Prostate gland (tissue), 2 donors: ENCODE data around the gene OTUD4. TPM values are rescaled to one million over a fixed set of nuclear protein-coding genes. Genes with fewer than 3 reads are reported as not detected.

Experiments used
- DNase-seq: peaks from one replicate; pipeline ENCODE4 v3.0.0-alpha.2; 2019; ENCODE audit warnings: low spot score
- H3K27ac ChIP-seq, 2 donors: fragments of 200-600 bp; sonication (generic); 2 replicates each; pipeline ENCODE4 v1.5.1; 2017 to 2019
- H3K27me3 ChIP-seq: fragments of 200-600 bp; sonication (generic); replicated peaks from 2 replicates; pipeline ENCODE4 v1.5.1; 2019; ENCODE audit not compliant: insufficient read depth
- H3K36me3 ChIP-seq, 2 donors: fragments of 200-600 bp; sonication (generic); 1 replicate in 1 of 2; 2 replicates in 1 of 2; pipeline versions ENCODE4 v1.5.1 to v1.8.1; 2017 to 2019
- H3K4me1 ChIP-seq: fragments of 200-600 bp; sonication (generic); replicated peaks from 2 replicates; pipeline ENCODE4 v1.5.1; 2019
- H3K4me3 ChIP-seq, 2 donors: fragments of 200-600 bp; sonication (generic); 2 replicates each; pipeline ENCODE4 v1.5.1; 2017 to 2019
- H3K9me3 ChIP-seq: fragments of 200-600 bp; sonication (generic); 2 replicates; pipeline ENCODE4 v1.5.1; 2017
- POLR2A ChIP-seq: fragments of 450-650 bp; IDR thresholded peaks from one replicate; pipeline ENCODE4 v1.6.1; 2016; ENCODE audit warnings: antibody characterized with exemption, mild to moderate bottlenecking
- POLR2AphosphoS5 ChIP-seq: sonication (generic); formaldehyde crosslinking; IDR thresholded peaks from one replicate; pipeline ENCODE4 v1.6.1; 2017; ENCODE audit warnings: antibody characterized with exemption
- WGBS: methylation state at CpG from one replicate; pipeline ENCODE4 v1.1.5; 2018; 5-methylcytosine and 5-hydroxymethylcytosine counted together
- intact Hi-C: fragments of 100-400 bp; cut with DNase I; formaldehyde crosslinking; loops from one replicate; pipeline ENCODE4 v1.14.2; 2022
- small RNA-seq, 2 donors: library from RNA; depleted of rRNA; stranded (forward); fragments of <200 nt; gene quantifications; one replicate each; pipeline ENCODE3, GENCODE V24; 2016
- total RNA-seq, 2 donors: library from RNA; depleted of rRNA; stranded (reverse); fragments of >200 nt; gene quantifications; one replicate each; pipeline ENCODE4 v1.1.0, GENCODE V29; 2016
- TF ChIP-seq, protein P1 (sequence below), 4 experiments: fragments of 200-600 bp in 2 of 4; fragments of 450-650 bp in 2 of 4; sonication (generic) in 2 of 4; IDR thresholded peaks; 1 replicate in 3 of 4; 2 replicates in 1 of 4; pipeline ENCODE4 v1.5.1; 2016 to 2019; ENCODE audit warnings: antibody characterized with exemption in 4 of 4, mild to moderate bottlenecking in 2 of 4, moderate library complexity in 2 of 4

Gene OTUD4
- total RNA-seq, 2 donors from 2014 or later = 22.2 to 43.2 TPM

GRCh38 chr4:145093638-145094037 lies 86.8 kb downstream of the OTUD4 start:
- DNase-seq = no peak
- WGBS = 74% methylated on average over 2 of the region's 2 CpGs
- intact Hi-C loops = loop anchor here (10.0 kb wide), 1 partner anchor 641 kb away; no protein-coding TSS in a partner anchor
- Histone ChIP-seq H3K9me3 (no peaks in the 10 kb centered on the region), H3K27me3 (no peaks in the 10 kb centered on the region), H3K36me3 (no peaks in the 10 kb centered on the region), H3K4me3 (no peak overlapping the region), H3K4me1 (peaks cover 4% of the 10 kb centered on the region), H3K27ac (no peak overlapping the region)
- no peak for TF ChIP-seq POLR2A
- TF ChIP-seq, protein P1, sequence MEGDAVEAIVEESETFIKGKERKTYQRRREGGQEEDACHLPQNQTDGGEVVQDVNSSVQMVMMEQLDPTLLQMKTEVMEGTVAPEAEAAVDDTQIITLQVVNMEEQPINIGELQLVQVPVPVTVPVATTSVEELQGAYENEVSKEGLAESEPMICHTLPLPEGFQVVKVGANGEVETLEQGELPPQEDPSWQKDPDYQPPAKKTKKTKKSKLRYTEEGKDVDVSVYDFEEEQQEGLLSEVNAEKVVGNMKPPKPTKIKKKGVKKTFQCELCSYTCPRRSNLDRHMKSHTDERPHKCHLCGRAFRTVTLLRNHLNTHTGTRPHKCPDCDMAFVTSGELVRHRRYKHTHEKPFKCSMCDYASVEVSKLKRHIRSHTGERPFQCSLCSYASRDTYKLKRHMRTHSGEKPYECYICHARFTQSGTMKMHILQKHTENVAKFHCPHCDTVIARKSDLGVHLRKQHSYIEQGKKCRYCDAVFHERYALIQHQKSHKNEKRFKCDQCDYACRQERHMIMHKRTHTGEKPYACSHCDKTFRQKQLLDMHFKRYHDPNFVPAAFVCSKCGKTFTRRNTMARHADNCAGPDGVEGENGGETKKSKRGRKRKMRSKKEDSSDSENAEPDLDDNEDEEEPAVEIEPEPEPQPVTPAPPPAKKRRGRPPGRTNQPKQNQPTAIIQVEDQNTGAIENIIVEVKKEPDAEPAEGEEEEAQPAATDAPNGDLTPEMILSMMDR (IDR thresholded peaks at IDR 0.05) = no peak
- no peak for TF ChIP-seq POLR2AphosphoS5

DNA sequence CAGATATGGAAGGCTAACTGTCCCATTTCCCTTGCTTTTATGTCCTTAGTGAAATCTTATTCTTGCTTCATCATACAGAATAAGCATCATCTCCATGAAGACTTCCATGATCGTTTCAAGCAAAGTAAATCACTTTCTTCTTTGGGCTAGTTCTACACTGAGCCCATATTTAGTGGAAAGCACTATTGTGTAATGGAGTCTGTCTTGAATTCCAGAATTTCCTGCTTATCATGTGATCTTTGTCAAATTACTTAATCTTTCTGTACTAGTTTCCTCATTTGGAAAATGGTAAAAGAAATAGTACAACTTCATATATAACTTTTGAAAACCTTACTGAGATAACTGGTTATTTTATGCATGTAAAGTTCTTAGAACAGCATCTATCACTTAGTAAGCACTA lies 90.0 kb downstream of the OTUD4 start:
- Histone ChIP-seq H3K27me3 (no peaks in the 10 kb centered on the region), H3K36me3 (peaks cover 0 to 4% of the 10 kb centered on the region in 2 donors), H3K4me3 (no peak overlapping the region), H3K4me1 (no peaks in the 10 kb centered on the region), H3K27ac (no peak overlapping the region), H3K9me3 (no peaks in the 10 kb centered on the region)
- intact Hi-C loops = loop anchor here (10.0 kb wide), 1 partner anchor 644 kb away; no protein-coding TSS in a partner anchor
- DNase-seq = no peak
- 91% methylated on average over 1 of the region's 1 CpG for WGBS
- TF ChIP-seq POLR2A (no peak), POLR2AphosphoS5 (no peak)
- TF ChIP-seq, protein P1 (IDR thresholded peaks at IDR 0.05) = no peak

DNA sequence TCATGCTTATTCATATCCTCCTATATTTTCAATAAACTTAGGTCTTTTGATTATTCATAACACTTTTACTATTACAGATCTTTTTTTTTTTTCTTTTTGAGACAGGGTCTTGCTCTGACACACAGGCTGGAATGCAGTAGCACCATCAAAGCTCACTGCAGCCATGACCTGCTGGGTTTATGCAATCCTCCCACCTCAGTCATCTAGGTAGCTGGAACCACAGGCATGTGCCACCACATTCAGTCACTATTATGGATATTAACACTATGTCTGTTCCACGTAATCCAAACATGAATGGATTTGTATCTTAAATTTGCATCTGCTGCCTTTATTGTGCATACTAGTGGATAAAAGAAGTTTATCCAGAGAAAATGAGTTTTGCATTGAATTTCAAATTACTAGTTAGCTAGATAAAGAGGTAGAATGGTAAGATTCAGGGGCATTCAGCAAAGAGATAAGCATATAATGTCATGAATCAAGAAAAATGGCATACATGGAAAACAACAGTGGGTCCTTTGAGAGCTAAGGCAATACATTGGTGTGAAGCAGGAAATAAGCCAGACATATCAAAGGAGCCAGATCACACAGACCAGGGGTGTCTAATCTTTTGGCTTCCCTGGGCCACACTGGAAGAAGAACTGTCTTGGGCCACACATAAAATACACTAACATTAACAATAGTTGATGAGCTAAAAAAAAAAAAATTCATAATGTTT lies 96.3 kb downstream of the OTUD4 start:
- H3K4me3 ChIP-seq = no peak overlapping the region
- no peaks in the 10 kb centered on the region for H3K27me3 ChIP-seq
- H3K9me3 ChIP-seq = no peaks in the 10 kb centered on the region
- no peak overlapping the region for H3K27ac ChIP-seq
- H3K36me3 ChIP-seq = peaks cover 0 to 4% of the 10 kb centered on the region in 2 donors
- no peaks in the 10 kb centered on the region for H3K4me1 ChIP-seq
- 97% methylated on average over 1 of the region's 1 CpG for WGBS
- intact Hi-C loops = no loop called here
- no peak for DNase-seq
- TF ChIP-seq POLR2A (no peak), POLR2AphosphoS5 (no peak)
- TF ChIP-seq, protein P1 (IDR thresholded peaks at IDR 0.05) = no peak

Small RNAs within 50 kb of the gene (small RNA-seq; reads per million reads assigned to genes)
- gene RF00019 = 0 reads per million in 2 donors

Other genes with a start within 250 kb of the OTUD4 start
- gene ANAPC10, start 82.4 kb downstream of the OTUD4 start, total RNA-seq = 10 to 100 TPM; 22.3 to 31.4 TPM
- 10 to 100 TPM; 41.1 to 61.0 TPM for gene ABCE1, start 82.3 kb downstream of the OTUD4 start, total RNA-seq